Right lobe of liver (tissue), 4 donors: ENCODE data around the gene CAST.

ENCODE experiments used
- POLR2A ChIP-seq: fragments of 450-650 bp; IDR thresholded peaks from one replicate; pipeline ENCODE4 v1.6.1; 2017; ENCODE audit warnings: antibody characterized with exemption, mild to moderate bottlenecking
- TF ChIP-seq, protein P1 (sequence below), 4 donors: fragments of 200-600 bp in 3 of 4; fragments of 450-650 bp in 1 of 4; IDR thresholded peaks; one replicate each; pipeline versions ENCODE4 v1.5.1 to v1.8.0; 2016 to 2022; ENCODE audit warnings: antibody characterized with exemption in 4 of 4, mild to moderate bottlenecking in 2 of 4
- donor health status: DM: no; HTN: no; CAD: no.
- donor health status: DM: no; HTN: no; CAD: no.
- donor health status: DM: no; HTN: yes; CAD: no.

DNA sequence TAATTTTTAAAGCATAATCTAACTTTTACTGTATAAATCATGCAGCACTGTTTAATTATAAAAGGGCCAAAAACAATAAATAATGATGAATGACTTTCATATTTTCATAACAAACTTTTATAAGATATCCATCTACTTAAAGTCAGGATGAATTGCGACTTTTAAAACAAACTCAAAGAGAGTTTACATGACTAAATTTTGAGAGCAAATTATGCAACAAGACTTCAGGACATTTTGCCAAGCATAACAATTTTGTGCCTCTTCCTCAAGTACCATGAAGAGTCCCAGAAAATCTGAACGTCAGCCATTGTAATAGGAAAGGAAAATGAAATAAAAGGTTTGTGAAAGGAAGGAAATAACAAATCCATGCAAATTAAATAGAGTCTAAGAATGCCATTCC is 121.2 kb downstream of the CAST start:
- TF ChIP-seq, protein P1, sequence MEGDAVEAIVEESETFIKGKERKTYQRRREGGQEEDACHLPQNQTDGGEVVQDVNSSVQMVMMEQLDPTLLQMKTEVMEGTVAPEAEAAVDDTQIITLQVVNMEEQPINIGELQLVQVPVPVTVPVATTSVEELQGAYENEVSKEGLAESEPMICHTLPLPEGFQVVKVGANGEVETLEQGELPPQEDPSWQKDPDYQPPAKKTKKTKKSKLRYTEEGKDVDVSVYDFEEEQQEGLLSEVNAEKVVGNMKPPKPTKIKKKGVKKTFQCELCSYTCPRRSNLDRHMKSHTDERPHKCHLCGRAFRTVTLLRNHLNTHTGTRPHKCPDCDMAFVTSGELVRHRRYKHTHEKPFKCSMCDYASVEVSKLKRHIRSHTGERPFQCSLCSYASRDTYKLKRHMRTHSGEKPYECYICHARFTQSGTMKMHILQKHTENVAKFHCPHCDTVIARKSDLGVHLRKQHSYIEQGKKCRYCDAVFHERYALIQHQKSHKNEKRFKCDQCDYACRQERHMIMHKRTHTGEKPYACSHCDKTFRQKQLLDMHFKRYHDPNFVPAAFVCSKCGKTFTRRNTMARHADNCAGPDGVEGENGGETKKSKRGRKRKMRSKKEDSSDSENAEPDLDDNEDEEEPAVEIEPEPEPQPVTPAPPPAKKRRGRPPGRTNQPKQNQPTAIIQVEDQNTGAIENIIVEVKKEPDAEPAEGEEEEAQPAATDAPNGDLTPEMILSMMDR (IDR thresholded peaks at IDR 0.05) = no peak
- TF ChIP-seq POLR2A = no peak
